A673 (cell line): ENCODE measurements around the gene UBAP1L. TPM values are rescaled to one million over a fixed set of nuclear protein-coding genes. Genes with fewer than 3 reads are reported as not detected.
"Not testable (repeated sequence)": the region's sequence is repeated elsewhere in the genome, so short reads cannot be mapped to it uniquely, and the experiment has no call there.

Source experiments
- BruUV-seq: library from RNA; stranded (reverse); fragments of 400-500 nt; replicated peaks from 2 replicates; lab custom pipeline; 2021; lab: Mats Ljungman, UMichigan
- CTCF ChIA-PET: fragments of 300-600 bp; sonication (Branson Sonifier 250); formaldehyde crosslinking; loops from one replicate; lab custom pipeline; 2022; ENCODE audit warnings: antibody characterized with exemption; lab: Charles Lee
- POLR2A ChIA-PET: fragments of 300-600 bp; sonication (Branson Sonifier 250); formaldehyde crosslinking; loops from one replicate; lab custom pipeline; 2022; ENCODE audit warnings: antibody characterized with exemption; ENCODE audit not compliant: low non-redundant PET; lab: Charles Lee
- DNase-seq: peaks from one replicate; pipeline ENCODE4 v3.0.0-alpha.2; 2015; ENCODE audit warnings: low spot score
- H3K27ac ChIP-seq: fragments of 200-600 bp; sonication (generic); 2 replicates; pipeline ENCODE4 v1.5.1; 2016; ENCODE audit warnings: mixed run types, low read depth, mild to moderate bottlenecking, mixed read lengths, antibody characterized with exemption, low read length; ENCODE audit not compliant: poor library complexity, severe bottlenecking
- H3K27me3 ChIP-seq: fragments of 200-600 bp; sonication (generic); replicated peaks from 2 replicates; pipeline ENCODE4 v1.6.1; 2017; ENCODE audit warnings: mixed run types, low read depth, mild to moderate bottlenecking, mixed read lengths, antibody characterized with exemption, low read length; ENCODE audit not compliant: insufficient read depth, poor library complexity
- H3K36me3 ChIP-seq: fragments of 200-600 bp; sonication (generic); 2 replicates; pipeline ENCODE4 v1.6.1; 2016; ENCODE audit warnings: mixed run types, mild to moderate bottlenecking, mixed read lengths, antibody characterized with exemption, low read length; ENCODE audit not compliant: insufficient read depth, poor library complexity, severe bottlenecking
- H3K4me1 ChIP-seq: fragments of 200-600 bp; sonication (generic); 2 replicates; pipeline ENCODE4 v1.6.1; 2017; ENCODE audit warnings: mixed run types, mild to moderate bottlenecking, mixed read lengths, antibody characterized with exemption, low read length; ENCODE audit not compliant: insufficient read depth, poor library complexity, severe bottlenecking
- H3K4me3 ChIP-seq: fragments of 200-600 bp; sonication (generic); 2 replicates; pipeline ENCODE4 v1.5.1; 2016; ENCODE audit warnings: low read depth, mixed run types, mild to moderate bottlenecking, mixed read lengths, low read length; ENCODE audit not compliant: poor library complexity, severe bottlenecking
- H3K9me3 ChIP-seq: fragments of 200-600 bp; sonication (generic); 2 replicates; pipeline ENCODE4 v1.6.1; 2016; ENCODE audit warnings: mixed run types, low read depth, mild to moderate bottlenecking, mixed read lengths, antibody characterized with exemption, low read length; ENCODE audit not compliant: poor library complexity, severe bottlenecking
- CTCF ChIP-seq: fragments of 300-800, 200-600 bp; sonication (generic); conservative IDR thresholded peaks from 2 replicates; pipeline ENCODE4 v1.5.1; 2017; ENCODE audit warnings: low read depth, mild to moderate bottlenecking, antibody characterized with exemption, low read length, moderate library complexity, mixed read lengths
- EZH2 ChIP-seq: fragments of 200-600 bp; sonication (generic); IDR thresholded peaks from 2 replicates; pipeline ENCODE4 v1.6.1; 2017; ENCODE audit warnings: borderline replicate concordance, low read depth, mild to moderate bottlenecking, mixed read lengths, antibody characterized with exemption, low read length; ENCODE audit not compliant: poor library complexity, severe bottlenecking
- intact Hi-C: fragments of 100-400 bp; cut with micrococcal nuclease; formaldehyde crosslinking; loops from one replicate; pipeline ENCODE4 v1.10.0; 2022; ENCODE audit not compliant: unreplicated experiment
- total RNA-seq: library from RNA; stranded (reverse); gene quantifications from 2 replicates; pipeline ENCODE4 v1.2.3, GENCODE V29; 2021

The UBAP1L gene
- total RNA-seq, 1 experiment from 2014 or later: 3.9 TPM

- TF ChIP-seq EZH2: no peak
- TF ChIP-seq CTCF: peak; percentile 96
- intact Hi-C loops: loop anchor here (1.0 kb wide), 2 partner anchors 47 to 68 kb away; no protein-coding TSS in a partner anchor
- CTCF ChIA-PET: interaction anchor here (0.6 to 1.7 kb wide), 12 partner anchors 9 to 75 kb away, joined by 3 to 12 read pairs (median 4); no protein-coding TSS in a partner anchor
- peak; percentile 80 for DNase-seq
- Histone ChIP-seq H3K9me3 (no peaks in the 10 kb centered on the region), H3K27me3 (no peaks in the 10 kb centered on the region), H3K4me3 (no peak overlapping the region), H3K27ac (no peak overlapping the region), H3K36me3 (peaks cover 5% of the 10 kb centered on the region), H3K4me1 (no peaks in the 10 kb centered on the region)
- BruUV-seq: no TSS peak
- POLR2A ChIA-PET: no interaction called here
Measured at GRCh38 chr15:65101411-65101890, 13.5 kb downstream of the UBAP1L start.

- H3K9me3 ChIP-seq: no peaks in the 10 kb centered on the region
- no peak for DNase-seq
- H3K36me3 ChIP-seq: peaks cover 5% of the 10 kb centered on the region
- intact Hi-C loops: no loop called here
- POLR2A ChIA-PET: no interaction called here
- no TSS peak for BruUV-seq
- H3K27ac ChIP-seq: no peak overlapping the region
- H3K4me1 ChIP-seq: no peaks in the 10 kb centered on the region
- no peak overlapping the region for H3K4me3 ChIP-seq
- TF ChIP-seq CTCF: no peak
- no peak for TF ChIP-seq EZH2
- CTCF ChIA-PET: no interaction called here
- H3K27me3 ChIP-seq: no peaks in the 10 kb centered on the region
Measured at GRCh38 chr15:65100442-65100841, 14.6 kb downstream of the UBAP1L start.

DNA sequence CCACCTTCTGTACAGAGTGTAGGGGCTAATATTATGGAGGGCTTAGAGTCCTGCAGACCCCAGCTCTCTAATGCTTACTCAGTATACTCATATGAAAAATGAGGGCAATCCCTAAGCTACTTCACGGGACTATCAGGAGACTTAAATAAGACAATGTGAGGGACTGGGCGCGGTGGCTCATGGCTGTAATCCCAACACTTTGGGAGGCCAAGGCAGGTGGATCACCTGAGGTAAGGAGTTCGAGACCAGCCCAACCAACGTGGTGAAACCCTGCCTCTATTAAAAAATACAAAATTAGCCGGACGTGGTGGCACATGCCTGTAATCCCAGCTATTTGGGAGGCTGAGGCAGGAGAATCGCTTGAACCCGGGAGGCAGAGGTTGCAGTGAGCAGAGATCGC is 15.2 kb downstream of the UBAP1L start:
- H3K9me3 ChIP-seq, CTCF ChIA-PET, DNase-seq, H3K27me3 ChIP-seq, BruUV-seq, H3K36me3 ChIP-seq, POLR2A ChIA-PET, H3K4me3 ChIP-seq, intact Hi-C loops, H3K4me1 ChIP-seq, H3K27ac ChIP-seq: not testable (repeated sequence)

DNA sequence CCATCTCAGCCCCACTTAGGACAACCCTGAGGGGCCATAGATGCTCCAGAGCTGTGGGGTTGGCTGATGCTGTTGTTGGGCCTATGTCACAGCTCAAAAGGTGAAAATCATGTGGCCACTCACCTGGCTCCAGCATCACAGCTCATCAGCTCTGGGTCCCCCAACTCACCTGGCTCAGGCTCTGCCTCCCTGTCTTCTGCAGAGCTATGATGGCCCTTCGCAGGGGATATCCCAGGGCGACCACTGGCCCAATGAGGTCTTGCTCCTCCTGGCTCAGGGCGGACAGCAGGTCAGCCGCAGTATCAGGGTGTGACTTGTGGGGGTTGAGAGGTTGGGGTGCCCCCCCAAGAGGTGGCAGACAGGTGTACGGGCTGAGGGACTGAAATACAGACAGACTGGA is 15.7 kb downstream of the UBAP1L start:
- CTCF ChIA-PET: interaction anchor here (0.7 kb wide), 1 partner anchor 33 kb away, joined by 5 read pairs; no protein-coding TSS in a partner anchor
- Histone ChIP-seq H3K9me3 (no peaks in the 10 kb centered on the region), H3K27me3 (no peaks in the 10 kb centered on the region), H3K4me1 (no peaks in the 10 kb centered on the region), H3K36me3 (peaks cover 5% of the 10 kb centered on the region), H3K27ac (no peak overlapping the region), H3K4me3 (no peak overlapping the region)
- intact Hi-C loops: no loop called here
- DNase-seq: no peak
- no TSS peak for BruUV-seq
- TF ChIP-seq CTCF: no peak
- TF ChIP-seq EZH2: no peak
- POLR2A ChIA-PET: no interaction called here
